Islet precursor cell (in vitro differentiated cells): ENCODE measurements around the gene ZC3H7B.
"Not testable (repeated sequence)": the region's sequence is repeated elsewhere in the genome, so short reads cannot be mapped to it uniquely, and the experiment has no call there.

Experiments
- DNase-seq: peaks from one replicate; pipeline ENCODE4 v3.0.0-alpha.2; 2018

Gene ZC3H7B

DNA sequence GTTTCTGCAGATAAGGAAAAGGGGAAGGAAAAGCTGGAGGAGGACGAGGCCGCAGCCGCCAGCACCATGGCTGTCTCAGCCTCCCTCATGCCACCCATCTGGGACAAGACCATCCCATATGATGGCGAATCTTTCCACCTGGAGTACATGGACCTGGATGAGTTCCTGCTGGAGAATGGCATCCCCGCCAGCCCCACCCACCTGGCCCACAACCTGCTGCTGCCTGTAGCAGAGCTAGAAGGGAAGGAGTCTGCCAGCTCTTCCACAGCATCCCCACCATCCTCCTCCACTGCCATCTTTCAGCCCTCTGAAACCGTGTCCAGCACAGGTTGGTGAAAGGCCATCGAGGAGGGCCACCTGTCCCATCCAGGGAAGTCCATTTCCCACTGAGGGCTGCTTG, 86.0 kb downstream of the ZC3H7B start:
- DNase-seq, result no peak

DNA sequence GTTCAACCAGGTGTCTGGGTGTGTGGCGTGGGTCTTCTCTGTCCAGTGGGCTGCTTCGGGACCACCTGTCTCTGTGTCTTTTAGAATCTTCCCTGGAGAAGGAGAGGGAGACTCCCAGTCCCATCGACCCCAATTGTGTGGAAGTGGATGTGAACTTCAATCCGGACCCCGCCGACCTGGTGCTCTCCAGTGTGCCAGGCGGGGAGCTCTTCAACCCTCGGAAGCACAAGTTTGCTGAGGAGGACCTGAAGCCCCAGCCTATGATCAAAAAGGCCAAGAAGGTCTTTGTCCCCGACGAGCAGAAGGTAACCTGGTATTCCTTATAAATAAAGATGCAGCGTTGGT, 92.7 kb downstream of the ZC3H7B start:
- DNase-seq, result no peak

DNA sequence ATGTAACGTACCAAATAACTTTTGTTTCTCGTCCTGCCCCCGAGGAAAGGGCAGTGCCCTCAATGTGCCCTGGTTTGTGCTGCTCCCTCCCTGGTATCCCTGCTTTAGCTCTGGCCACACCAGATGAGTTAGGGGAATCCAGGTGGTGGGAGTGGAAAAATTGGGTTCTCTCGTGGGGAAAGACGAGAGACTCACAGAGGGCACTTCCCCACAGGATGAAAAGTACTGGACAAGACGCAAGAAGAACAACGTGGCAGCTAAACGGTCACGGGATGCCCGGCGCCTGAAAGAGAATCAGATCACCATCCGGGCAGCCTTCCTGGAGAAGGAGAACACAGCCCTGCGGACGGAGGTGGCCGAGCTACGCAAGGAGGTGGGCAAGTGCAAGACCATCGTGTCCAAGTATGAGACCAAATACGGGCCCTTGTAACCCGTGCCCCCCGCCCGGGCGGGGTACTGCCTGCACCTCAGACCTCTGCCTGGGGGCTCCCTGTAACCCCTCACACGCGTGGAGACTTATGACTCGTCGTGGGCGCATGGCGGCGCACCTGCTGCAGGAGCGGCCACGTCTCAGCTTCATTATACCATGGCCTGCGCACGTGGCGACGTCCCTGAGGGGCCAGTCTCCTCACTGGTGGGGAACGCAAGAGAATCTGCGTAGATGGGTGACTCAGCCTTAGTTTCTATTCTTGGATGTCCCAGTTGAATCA, 94.4 kb downstream of the ZC3H7B start:
- DNase-seq, result no peak

DNA sequence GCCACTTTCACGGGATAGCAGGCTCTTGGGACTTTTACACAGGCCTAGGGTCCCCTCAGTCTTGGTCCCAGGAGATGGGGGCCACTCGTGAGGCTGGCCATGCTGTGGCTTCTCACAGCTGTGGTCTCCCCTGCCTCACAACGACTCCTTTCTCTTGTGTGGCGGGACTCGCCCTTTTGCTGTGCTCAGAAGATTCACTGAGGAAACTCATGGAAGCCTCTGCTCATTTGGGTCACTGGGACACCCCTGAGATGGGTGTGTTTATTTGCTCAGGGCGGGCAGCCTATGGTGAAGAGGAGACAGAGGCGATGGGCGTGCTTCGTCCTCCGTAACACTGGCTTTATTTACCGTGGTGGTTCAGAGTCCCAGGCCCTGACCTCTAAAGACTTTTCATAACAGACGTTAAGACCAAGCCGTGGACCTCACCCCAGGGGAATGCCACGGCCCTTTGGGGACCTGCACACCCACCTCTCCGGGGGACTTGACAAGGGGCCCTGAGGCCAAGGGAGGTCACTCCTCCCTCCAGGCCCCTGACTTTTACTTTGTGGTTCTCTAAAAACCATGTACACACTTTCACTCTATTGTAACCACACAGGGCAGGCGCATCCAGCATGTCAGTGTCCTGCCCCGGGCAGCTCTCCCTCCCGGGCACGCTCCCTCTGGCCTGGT, 96.0 kb downstream of the ZC3H7B start:
- no peak for DNase-seq

DNA sequence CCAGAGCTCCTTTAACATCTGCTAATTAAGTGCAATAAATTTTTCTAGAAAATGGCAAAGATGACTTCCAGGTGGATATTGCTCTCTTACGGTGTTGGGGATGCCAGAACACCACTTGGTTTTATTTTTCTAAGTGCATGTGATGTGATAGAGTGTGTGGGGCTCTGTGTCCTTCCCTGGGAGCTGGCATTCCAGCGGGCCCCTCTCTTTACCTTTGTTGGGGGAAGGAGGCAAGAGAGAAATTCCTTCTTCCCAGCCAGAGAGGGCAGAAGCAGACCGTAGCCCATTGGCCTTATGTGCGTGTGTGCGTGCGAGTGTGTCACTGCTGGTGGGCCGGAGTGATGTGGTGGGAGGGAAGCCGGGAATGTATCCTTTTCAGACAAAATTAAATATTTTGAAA, 97.6 kb downstream of the ZC3H7B start:
- no peak for DNase-seq

DNA sequence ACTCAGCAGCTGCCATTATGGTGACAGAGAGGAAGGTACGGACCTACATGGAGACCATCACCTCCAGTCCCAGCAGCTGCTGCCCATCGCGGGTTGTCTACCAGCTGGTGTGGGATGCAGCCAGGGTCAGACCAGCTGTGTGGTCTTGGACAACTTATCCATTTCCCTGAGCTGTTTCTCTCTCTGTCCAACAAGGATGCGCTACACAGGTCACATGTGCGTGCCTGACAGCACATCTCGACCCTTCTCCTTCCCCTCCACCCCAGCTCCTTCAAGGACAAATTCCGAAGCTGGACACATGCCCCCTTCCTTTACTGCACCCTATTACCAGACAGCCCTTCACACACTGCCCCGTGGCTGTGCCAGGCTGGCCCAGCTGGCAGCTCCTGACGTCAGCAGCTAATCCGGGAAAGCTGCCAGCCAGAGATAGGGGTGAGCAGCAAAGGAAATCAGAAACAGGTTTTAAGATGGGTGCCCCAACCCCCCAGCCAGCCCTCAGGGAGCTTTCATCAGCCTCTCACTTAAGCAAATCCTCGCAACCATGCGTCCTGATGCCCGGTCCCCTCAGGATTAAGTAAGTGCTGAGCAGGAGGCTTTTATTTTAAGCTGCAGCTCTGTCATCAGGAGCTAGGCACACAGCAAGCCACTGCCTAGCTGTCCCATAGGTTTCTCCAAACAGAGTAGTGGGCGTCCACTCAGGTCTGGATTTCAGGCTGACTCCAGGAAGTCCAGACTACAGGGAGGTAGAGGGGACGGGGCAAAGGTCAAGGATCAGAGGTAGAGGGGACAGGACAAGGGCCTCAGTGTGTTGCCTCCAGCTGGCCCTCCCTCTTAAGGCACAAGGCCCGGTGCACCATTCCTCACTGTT, 100.7 kb downstream of the ZC3H7B start:
- DNase-seq, result no peak

DNA sequence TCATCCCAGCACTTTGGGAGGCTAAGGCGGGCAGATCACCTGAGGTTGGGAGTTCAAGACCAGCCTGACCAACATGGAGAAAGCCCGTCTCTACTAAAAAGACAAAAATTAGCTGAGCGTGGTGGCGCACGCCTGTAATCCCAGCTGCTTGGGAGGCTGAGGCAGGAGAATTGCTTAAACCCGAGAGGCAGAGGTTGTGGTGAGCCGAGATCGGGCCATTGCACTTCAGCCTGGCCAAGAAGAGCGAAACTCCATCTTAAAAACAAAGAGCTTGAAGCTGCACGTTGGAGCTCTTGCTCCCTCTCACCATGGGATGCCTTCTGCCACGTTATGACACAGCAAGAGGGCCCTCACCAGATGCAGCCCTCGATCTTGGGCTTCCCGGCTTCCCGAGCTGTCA, 101.5 kb downstream of the ZC3H7B start:
- DNase-seq, result not testable (repeated sequence)

DNA sequence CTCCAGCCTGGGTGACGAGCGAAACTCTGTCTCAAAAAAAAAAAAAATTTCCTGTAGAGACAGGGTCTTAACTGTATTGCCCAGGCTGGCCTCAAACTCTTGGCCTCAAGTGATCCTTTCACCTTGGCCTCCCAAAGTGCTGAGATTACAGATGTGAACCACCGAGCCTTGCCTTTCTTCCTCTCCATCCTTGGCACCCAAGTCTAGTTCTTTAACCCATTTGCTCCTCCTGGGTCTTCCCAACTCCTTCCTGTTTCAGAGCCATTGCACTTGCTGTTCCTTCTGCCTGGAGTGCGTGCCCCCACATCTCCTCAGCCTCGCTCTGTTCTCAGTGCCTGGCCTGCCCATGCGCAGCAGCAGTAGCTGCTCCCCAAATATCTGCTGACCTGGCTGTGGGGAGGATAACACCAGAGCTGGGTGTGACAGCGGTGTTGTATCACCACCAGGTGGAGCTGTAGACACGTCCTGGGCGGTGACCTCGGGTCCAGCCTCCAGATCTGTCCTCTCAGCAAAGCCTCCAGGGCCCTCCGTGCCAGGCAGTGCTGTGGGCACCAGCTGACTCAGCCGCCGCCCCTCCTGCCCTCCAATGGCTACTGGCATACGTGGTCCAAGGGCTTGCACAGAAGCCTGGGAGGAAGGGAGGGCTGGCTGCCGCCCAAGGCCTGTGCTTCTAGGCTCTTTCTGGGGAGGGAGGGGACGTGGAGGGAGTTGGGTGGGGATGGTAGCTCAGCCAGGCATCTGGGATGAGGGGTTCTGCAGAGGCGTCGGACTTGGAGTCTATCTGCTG, 102.4 kb downstream of the ZC3H7B start:
- DNase-seq, result peak; percentile 90

DNA sequence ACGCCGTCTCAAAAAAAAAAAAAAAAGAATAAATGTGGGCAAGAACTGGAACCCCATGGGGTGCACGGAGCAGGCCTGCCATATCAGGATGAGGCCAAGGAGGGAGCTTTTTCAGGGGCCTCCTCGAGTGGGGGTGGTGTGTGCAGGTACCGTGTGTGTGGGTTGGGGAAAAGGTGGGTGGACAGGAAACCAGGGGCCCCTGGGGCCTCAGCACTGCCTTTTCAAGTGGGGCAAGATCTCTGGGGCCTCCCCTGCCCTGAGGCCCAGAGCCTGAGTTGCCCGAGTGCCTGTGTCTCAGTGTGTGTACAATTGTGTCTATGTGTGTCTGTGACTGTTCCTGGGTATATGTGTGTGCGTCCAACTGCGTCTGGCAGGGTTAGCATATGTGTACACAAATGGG, 104.3 kb downstream of the ZC3H7B start:
- DNase-seq, result no peak

DNA sequence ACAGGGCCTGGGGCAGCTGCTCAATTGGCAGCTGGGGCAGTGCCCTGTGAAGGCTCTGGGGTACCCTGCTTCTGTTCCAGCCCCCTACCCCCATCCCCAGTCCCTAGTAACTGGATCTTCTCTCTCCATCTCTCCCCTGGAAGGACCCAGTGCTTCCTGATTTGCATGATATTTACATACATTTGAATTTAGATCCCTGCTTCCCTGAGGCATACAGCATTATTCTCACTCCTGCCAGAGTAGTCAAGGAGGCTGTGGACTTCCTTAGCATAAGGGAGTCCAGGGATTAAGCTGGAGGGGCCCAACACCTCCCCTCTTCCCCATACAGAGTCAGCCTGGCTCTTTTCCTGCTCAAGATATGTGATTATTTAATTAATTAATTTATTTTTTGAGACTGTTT, 105.1 kb downstream of the ZC3H7B start:
- no peak for DNase-seq

DNA sequence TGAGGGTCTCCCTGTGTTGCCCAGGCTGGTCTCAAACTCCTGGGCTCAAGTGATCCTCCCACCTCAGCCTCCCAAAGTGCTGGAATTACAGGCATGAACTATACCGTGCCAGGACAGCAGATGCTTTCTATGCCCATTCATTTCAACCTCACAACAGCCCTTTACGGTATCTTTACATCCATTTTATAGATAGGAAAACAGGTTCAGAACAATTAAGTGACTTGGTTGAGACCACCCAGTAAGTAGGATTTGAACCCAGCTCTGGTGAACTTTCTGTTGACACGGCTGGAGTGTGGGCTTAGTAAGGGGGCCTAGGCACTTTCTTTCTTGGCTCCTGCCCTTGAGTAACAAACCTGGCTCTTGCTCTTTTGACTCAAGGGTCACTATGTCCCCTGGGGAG, 106.1 kb downstream of the ZC3H7B start:
- no peak for DNase-seq

DNA sequence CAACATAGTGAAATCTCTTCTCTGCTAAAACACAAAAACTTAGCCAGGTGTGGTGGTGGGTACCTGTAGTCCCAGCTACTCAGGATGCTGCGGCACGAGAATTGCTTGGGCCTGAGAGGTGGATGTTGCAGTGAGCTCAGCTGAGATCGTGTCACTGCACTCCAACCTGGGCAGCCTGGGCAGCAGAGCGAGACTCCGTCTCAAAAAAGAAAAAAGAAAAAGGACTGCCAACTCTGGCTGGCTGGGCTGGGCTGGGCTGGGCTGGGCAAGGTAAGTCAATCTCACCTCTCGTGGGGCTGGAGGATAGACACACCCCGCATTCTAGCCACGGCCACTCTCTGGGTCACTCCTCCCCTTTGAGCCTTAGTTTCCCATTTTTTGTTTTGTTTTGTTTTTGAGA, 107.3 kb downstream of the ZC3H7B start:
- no peak for DNase-seq
